ENCODE data around the gene KBTBD8. TPM values are rescaled to one million over a fixed set of nuclear protein-coding genes. Genes with fewer than 3 reads are reported as not detected.

KBTBD8 gene
- total RNA-seq, 1 donor, result 9.8 TPM

DNA sequence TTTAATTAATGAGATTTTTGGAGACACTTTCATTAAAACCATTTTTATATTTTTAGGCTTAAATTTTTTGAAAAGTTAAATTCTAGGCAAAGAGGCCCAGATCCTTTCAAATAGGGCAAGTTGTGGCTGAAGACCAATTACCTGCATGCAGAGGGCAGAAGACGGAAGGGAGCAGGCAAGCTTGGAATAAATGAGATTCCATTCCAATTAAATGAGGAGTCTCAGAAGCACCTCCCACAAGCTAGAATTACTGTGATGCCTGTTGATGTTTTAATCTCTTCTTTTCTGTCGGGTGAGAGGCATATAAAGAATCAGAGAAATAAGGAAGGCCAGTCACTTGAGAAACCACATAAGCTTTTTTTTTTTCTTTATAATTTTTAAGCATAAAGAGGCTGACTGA is 46.8 kb downstream of the KBTBD8 start:
- TF ChIP-seq, protein P1, sequence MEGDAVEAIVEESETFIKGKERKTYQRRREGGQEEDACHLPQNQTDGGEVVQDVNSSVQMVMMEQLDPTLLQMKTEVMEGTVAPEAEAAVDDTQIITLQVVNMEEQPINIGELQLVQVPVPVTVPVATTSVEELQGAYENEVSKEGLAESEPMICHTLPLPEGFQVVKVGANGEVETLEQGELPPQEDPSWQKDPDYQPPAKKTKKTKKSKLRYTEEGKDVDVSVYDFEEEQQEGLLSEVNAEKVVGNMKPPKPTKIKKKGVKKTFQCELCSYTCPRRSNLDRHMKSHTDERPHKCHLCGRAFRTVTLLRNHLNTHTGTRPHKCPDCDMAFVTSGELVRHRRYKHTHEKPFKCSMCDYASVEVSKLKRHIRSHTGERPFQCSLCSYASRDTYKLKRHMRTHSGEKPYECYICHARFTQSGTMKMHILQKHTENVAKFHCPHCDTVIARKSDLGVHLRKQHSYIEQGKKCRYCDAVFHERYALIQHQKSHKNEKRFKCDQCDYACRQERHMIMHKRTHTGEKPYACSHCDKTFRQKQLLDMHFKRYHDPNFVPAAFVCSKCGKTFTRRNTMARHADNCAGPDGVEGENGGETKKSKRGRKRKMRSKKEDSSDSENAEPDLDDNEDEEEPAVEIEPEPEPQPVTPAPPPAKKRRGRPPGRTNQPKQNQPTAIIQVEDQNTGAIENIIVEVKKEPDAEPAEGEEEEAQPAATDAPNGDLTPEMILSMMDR (IDR thresholded peaks at IDR 0.05; ENCODE audit: insufficient read depth, low read length), result no peak
- no peak for DNase-seq (ENCODE audit: low read depth)
- H3K4me3 ChIP-seq (ENCODE audit: low read depth, low read length), result no peak overlapping the region

DNA sequence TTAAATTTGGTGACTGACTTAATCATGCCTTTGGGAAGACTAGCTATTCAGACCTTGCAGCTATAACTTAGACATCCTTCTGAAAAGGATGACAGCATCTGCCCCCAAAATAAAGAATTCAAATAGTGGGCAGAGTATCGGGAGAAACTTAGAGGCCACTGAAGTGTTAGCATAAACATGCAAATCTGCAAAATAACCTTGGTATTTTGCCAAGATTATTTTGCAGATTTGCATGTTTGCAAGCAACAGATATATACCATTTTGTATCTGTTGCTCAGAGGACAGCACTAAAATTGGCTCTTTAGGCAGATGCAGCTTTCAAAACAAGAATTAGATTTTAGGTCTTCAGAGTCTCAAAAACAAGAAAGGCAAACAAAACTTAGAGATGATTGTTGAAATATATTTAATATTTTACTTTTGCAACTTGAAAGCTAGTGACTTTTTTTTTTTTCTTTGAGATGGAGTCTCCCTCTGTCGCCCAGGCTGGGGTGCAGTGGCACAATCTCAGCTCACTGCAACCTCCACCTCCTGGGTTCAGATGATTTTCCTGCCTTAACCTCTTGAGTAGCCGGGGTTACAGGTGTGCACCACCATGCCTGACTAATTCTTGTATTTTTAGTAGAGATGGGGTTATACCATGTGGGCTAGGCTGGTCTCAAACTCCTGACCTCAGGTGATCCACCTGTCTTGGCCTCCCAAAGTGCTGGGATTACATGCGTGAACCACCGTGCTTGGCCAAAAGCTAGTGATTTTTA is 47.8 kb downstream of the KBTBD8 start:
- no peak overlapping the region for H3K4me3 ChIP-seq (ENCODE audit: low read depth, low read length)
- TF ChIP-seq, protein P1 (IDR thresholded peaks at IDR 0.05; ENCODE audit: insufficient read depth, low read length), result no peak
- DNase-seq (ENCODE audit: low read depth), result no peak

DNA sequence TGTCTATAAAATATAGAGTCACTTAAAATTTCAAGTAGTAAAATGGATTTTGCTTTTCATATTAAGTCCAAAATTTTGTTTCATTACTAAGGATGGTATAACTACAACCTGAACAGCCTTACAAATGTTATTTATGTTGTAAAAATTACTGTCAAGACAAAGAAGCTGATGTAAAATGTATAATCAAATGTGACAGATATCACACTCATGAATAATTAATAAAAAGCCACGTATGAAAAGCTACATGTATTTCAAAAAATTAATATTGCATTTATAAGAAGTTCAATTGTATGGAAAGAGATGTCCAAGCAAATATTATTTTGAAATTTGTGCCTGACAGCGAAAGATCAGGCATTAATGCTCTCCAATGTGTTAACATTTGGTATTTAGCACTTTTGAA is 48.9 kb downstream of the KBTBD8 start:
- TF ChIP-seq, protein P1 (IDR thresholded peaks at IDR 0.05; ENCODE audit: insufficient read depth, low read length), result no peak
- DNase-seq (ENCODE audit: low read depth), result no peak
- no peak overlapping the region for H3K4me3 ChIP-seq (ENCODE audit: low read depth, low read length)

DNA sequence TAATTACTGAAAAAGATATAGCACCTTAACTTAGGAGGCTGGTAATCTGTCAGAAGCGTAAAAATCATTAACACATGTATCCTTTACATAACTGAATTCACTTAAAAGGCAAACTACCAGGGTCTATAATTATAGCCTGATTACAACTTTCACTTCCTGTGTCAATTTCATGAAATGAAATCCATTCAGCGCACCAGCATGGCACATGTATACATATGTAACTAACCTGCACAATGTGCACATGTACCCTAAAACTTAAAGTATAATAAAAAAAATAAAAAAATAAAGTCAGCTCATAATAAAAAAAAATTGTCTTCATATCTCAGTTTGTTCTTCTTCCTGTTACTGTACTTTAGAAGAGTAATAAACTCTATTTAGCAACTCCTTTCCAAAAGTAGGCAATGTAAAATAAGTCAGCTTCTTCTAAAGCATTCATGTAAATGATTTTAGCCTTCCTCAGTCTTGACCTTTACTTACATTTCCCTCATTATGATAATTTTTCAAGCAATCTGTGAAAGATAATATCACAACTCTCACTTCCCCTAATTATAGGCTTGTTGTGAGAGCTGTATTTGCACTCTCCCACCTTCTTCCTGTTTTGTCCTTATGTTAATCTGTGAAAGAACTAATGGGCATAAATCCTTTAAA is 50.1 kb downstream of the KBTBD8 start:
- DNase-seq (ENCODE audit: low read depth), result no peak
- TF ChIP-seq, protein P1 (IDR thresholded peaks at IDR 0.05; ENCODE audit: insufficient read depth, low read length), result no peak
- no peak overlapping the region for H3K4me3 ChIP-seq (ENCODE audit: low read depth, low read length)

DNA sequence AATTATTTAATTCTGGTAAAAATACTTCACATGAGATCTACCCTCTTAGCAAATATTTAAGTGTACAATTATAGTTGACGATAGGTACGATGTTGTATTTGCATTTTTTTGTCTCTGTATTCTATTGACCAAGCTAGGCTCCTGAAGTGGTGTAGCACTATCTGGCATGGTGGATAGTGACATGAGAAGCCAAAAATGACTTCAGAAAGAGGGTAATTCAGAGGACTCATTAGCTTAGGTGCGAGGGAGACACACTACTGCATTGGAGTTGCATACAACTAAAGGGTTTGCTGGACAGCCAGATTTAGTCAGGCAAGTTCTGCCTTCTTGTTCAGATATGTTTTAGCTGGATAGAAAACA is 50.6 kb downstream of the KBTBD8 start:
- TF ChIP-seq, protein P1 (IDR thresholded peaks at IDR 0.05; ENCODE audit: insufficient read depth, low read length), result no peak
- DNase-seq (ENCODE audit: low read depth), result no peak
- no peak overlapping the region for H3K4me3 ChIP-seq (ENCODE audit: low read depth, low read length)

DNA sequence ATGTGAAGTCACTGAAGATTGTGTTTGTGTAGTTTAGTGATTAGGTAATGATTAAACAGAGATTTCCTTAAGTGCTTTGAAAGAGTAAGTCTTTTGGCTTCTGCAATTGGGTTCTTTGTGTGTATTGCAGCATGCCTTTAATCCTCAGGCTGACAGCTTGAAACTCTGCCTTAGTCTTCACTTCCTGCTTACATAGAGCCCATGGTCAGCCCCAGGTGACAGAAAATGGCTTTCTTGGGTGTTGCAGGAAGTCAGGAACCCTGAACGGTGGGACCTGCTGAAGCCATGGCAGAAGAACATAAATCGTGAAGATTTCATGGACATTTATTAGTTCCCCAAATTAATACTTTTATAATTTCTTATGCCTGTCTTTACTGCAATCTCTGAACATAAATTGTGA is 61.3 kb downstream of the KBTBD8 start:
- TF ChIP-seq, protein P1 (IDR thresholded peaks at IDR 0.05; ENCODE audit: insufficient read depth, low read length), result no peak
- no peak for DNase-seq (ENCODE audit: low read depth)
- H3K4me3 ChIP-seq (ENCODE audit: low read depth, low read length), result no peak overlapping the region
